ENCODE results near the gene GNL3. TPM values are rescaled to one million over a fixed set of nuclear protein-coding genes. Genes with fewer than 3 reads are reported as not detected.
A peak's percentile ranks its signal among the peaks of the same experiment; 100 is the strongest.
"Not testable (repeated sequence)": the region's sequence is repeated elsewhere in the genome, so short reads cannot be mapped to it uniquely, and the experiment has no call there.

Gene GNL3
- total RNA-seq, 2 donors from 2014 or later, result 46.1 to 50.5 TPM

- DNase-seq (ENCODE audit: low spot score), result peak; percentile 44
- intact Hi-C loops (cut with DNase I), result no loop called here
These were observed 26.7 kb downstream of the GNL3 start for GRCh38 chr3:52712291-52713212.

GRCh38 chr3:52714335-52715302 lies 28.8 kb downstream of the GNL3 start:
- intact Hi-C loops (cut with DNase I), result no loop called here
- DNase-seq (ENCODE audit: low spot score), result peak; percentile 76

- peak; percentile 64 for DNase-seq (ENCODE audit: low spot score)
- intact Hi-C loops (cut with DNase I), result no loop called here
These were observed 30.0 kb downstream of the GNL3 start for GRCh38 chr3:52715714-52716305.

GRCh38 chr3:52719618-52720017 lies 33.8 kb downstream of the GNL3 start:
- intact Hi-C loops (cut with DNase I), result no loop called here
- DNase-seq (ENCODE audit: low spot score), result no peak

- no peak for DNase-seq (ENCODE audit: low spot score)
- intact Hi-C loops (cut with DNase I), result no loop called here
These were observed 35.3 kb downstream of the GNL3 start for GRCh38 chr3:52721002-52721729.

GRCh38 chr3:52721730-52722008 lies 35.8 kb downstream of the GNL3 start:
- DNase-seq (ENCODE audit: low spot score), result no peak

GRCh38 chr3:52722491-52722890 lies 36.7 kb downstream of the GNL3 start:
- no peak for DNase-seq (ENCODE audit: low spot score)
- intact Hi-C loops (cut with DNase I), result no loop called here

More at GRCh38 chr3:52721730-52722008, 35.8 kb downstream of the GNL3 start:
- intact Hi-C loops (cut with DNase I), result no loop called here

GRCh38 chr3:52723935-52724334 lies 38.1 kb downstream of the GNL3 start:
- intact Hi-C loops (cut with DNase I), result no loop called here
- DNase-seq (ENCODE audit: low spot score), result no peak

GRCh38 chr3:52724511-52724910 lies 38.7 kb downstream of the GNL3 start:
- intact Hi-C loops (cut with DNase I), result no loop called here
- no peak for DNase-seq (ENCODE audit: low spot score)

- intact Hi-C loops (cut with DNase I); DNase-seq (ENCODE audit: low spot score): not testable (repeated sequence)
These were observed 42.9 kb downstream of the GNL3 start for GRCh38 chr3:52728753-52729152.

- intact Hi-C loops (cut with DNase I), result no loop called here
- DNase-seq (ENCODE audit: low spot score), result no peak
These were observed 44.8 kb downstream of the GNL3 start for GRCh38 chr3:52730681-52731080.

GRCh38 chr3:52731590-52731989 lies 45.8 kb downstream of the GNL3 start:
- intact Hi-C loops (cut with DNase I), result no loop called here

GRCh38 chr3:52733256-52733891 lies 47.5 kb downstream of the GNL3 start:
- intact Hi-C loops (cut with DNase I), result no loop called here
- no peak for DNase-seq (ENCODE audit: low spot score)

More at GRCh38 chr3:52731590-52731989, 45.8 kb downstream of the GNL3 start:
- no peak for DNase-seq (ENCODE audit: low spot score)

GRCh38 chr3:52739730-52740129 lies 53.9 kb downstream of the GNL3 start:
- intact Hi-C loops (cut with DNase I), result loop anchor here in 1 of 2 donors (10.0 kb wide), 2 partner anchors 195 to 335 kb away; no protein-coding TSS in a partner anchor
- DNase-seq (ENCODE audit: low spot score), result no peak

GRCh38 chr3:52742418-52743041 lies 56.7 kb downstream of the GNL3 start:
- DNase-seq (ENCODE audit: low spot score), result no peak
- intact Hi-C loops (cut with DNase I), result loop anchor here in 1 of 2 donors (10.0 kb wide), 2 partner anchors 192 to 332 kb away; no protein-coding TSS in a partner anchor

- intact Hi-C loops (cut with DNase I), result loop anchor here in 1 of 2 donors (10.0 kb wide), 2 partner anchors 192 to 332 kb away; no protein-coding TSS in a partner anchor
- no peak for DNase-seq (ENCODE audit: low spot score)
These were observed 57.3 kb downstream of the GNL3 start for GRCh38 chr3:52743152-52743551.

- intact Hi-C loops (cut with DNase I), result loop anchor here in 1 of 2 donors (10.0 kb wide), 2 partner anchors 191 to 331 kb away; no protein-coding TSS in a partner anchor
- no peak for DNase-seq (ENCODE audit: low spot score)
These were observed 57.9 kb downstream of the GNL3 start for GRCh38 chr3:52743721-52744120.

All from posterior vena cava (tissue), 2 donors.